ENCODE measurements around the gene SCG2.
"Not testable (repeated sequence)": the region's sequence is repeated elsewhere in the genome, so short reads cannot be mapped to it uniquely, and the experiment has no call there.

The SCG2 gene

GRCh38 chr2:223599640-223600380 is 2.4 kb downstream of the SCG2 start:
- no peak overlapping the region for H3K4me3 ChIP-seq (ENCODE audit: low read depth, low read length)
- TF ChIP-seq CTCF (IDR thresholded peaks at IDR 0.05; ENCODE audit: low read depth, low read length, missing control alignments) = no peak
- no peak for DNase-seq (ENCODE audit: low read depth)

- no peak overlapping the region for H3K4me3 ChIP-seq (ENCODE audit: low read depth, low read length)
- no peak for DNase-seq (ENCODE audit: low read depth)
- no peak for TF ChIP-seq CTCF (IDR thresholded peaks at IDR 0.05; ENCODE audit: low read depth, low read length, missing control alignments)
Measured at GRCh38 chr2:223598994-223599639, 3.0 kb downstream of the SCG2 start.

- no peak for TF ChIP-seq CTCF (IDR thresholded peaks at IDR 0.05; ENCODE audit: low read depth, low read length, missing control alignments)
- no peak for DNase-seq (ENCODE audit: low read depth)
- H3K4me3 ChIP-seq (ENCODE audit: low read depth, low read length) = no peak overlapping the region
Measured at GRCh38 chr2:223597076-223597475, 5.1 kb downstream of the SCG2 start.

- TF ChIP-seq CTCF (IDR thresholded peaks at IDR 0.05; ENCODE audit: low read depth, low read length, missing control alignments) = no peak
- DNase-seq (ENCODE audit: low read depth) = no peak
- H3K4me3 ChIP-seq (ENCODE audit: low read depth, low read length) = no peak overlapping the region
Measured at GRCh38 chr2:223596208-223596607, 6.0 kb downstream of the SCG2 start.

GRCh38 chr2:223594831-223595230 is 7.3 kb downstream of the SCG2 start:
- TF ChIP-seq CTCF (IDR thresholded peaks at IDR 0.05; ENCODE audit: low read depth, low read length, missing control alignments) = no peak
- DNase-seq (ENCODE audit: low read depth) = no peak
- no peak overlapping the region for H3K4me3 ChIP-seq (ENCODE audit: low read depth, low read length)

GRCh38 chr2:223594259-223594658 is 7.9 kb downstream of the SCG2 start:
- no peak overlapping the region for H3K4me3 ChIP-seq (ENCODE audit: low read depth, low read length)
- no peak for DNase-seq (ENCODE audit: low read depth)
- no peak for TF ChIP-seq CTCF (IDR thresholded peaks at IDR 0.05; ENCODE audit: low read depth, low read length, missing control alignments)

GRCh38 chr2:223592689-223593088 is 9.5 kb downstream of the SCG2 start:
- H3K4me3 ChIP-seq (ENCODE audit: low read depth, low read length) = not testable (repeated sequence)

More at GRCh38 chr2:223592689-223593088, 9.5 kb downstream of the SCG2 start:
- not testable (repeated sequence) for DNase-seq (ENCODE audit: low read depth)

Data from GM12864 (cell line).